Renal pelvis (tissue), 4 donors: ENCODE results near the gene FTO. TPM values are rescaled to one million over a fixed set of nuclear protein-coding genes. Genes with fewer than 3 reads are reported as not detected.

ENCODE experiments used
- DNase-seq: peaks from one replicate; pipeline ENCODE4 v3.0.0-alpha.2; 2013
- polyA plus RNA-seq, 3 donors: library from polyadenylated mRNA; unstranded; fragments of 120-200 nt; gene quantifications; one replicate each; pipeline ENCODE4 v1.2.1, GENCODE V29; 2013; ENCODE audit not compliant: insufficient read length in 3 of 3

Gene FTO
- polyA plus RNA-seq, 3 donors, result 82.7 to 94.4 (median 84.9) TPM

- DNase-seq, result no peak
These were observed 220.6 kb downstream of the FTO start for GRCh38 chr16:53924331-53925106.

GRCh38 chr16:53925107-53925410 lies 221.1 kb downstream of the FTO start:
- no peak for DNase-seq

- no peak for DNase-seq
These were observed 221.6 kb downstream of the FTO start for GRCh38 chr16:53925526-53925925.

- no peak for DNase-seq
These were observed 222.3 kb downstream of the FTO start for GRCh38 chr16:53926209-53926608.

GRCh38 chr16:53932975-53933374 lies 229.0 kb downstream of the FTO start:
- DNase-seq, result no peak

- DNase-seq, result no peak
These were observed 229.5 kb downstream of the FTO start for GRCh38 chr16:53933407-53933806.

- DNase-seq, result no peak
These were observed 232.1 kb downstream of the FTO start for GRCh38 chr16:53936052-53936451.

GRCh38 chr16:53936529-53936928 lies 232.6 kb downstream of the FTO start:
- DNase-seq, result no peak

GRCh38 chr16:53937161-53937880 lies 233.4 kb downstream of the FTO start:
- DNase-seq, result no peak

GRCh38 chr16:53944025-53944424 lies 240.1 kb downstream of the FTO start:
- no peak for DNase-seq

- peak; percentile 50 for DNase-seq
These were observed 242.0 kb downstream of the FTO start for GRCh38 chr16:53945996-53946395.

- no peak for DNase-seq
These were observed 242.9 kb downstream of the FTO start for GRCh38 chr16:53946746-53947386.

GRCh38 chr16:53947642-53948041 lies 243.7 kb downstream of the FTO start:
- DNase-seq, result no peak

GRCh38 chr16:53948326-53948725 lies 244.4 kb downstream of the FTO start:
- no peak for DNase-seq

GRCh38 chr16:53948734-53949430 lies 244.9 kb downstream of the FTO start:
- DNase-seq, result no peak

- no peak for DNase-seq
These were observed 245.9 kb downstream of the FTO start for GRCh38 chr16:53949715-53950410.

GRCh38 chr16:53950677-53951076 lies 246.7 kb downstream of the FTO start:
- DNase-seq, result no peak

GRCh38 chr16:53952215-53953208 lies 248.6 kb downstream of the FTO start:
- DNase-seq, result peak; percentile 33

- DNase-seq, result no peak
These were observed 249.4 kb downstream of the FTO start for GRCh38 chr16:53953336-53953735.

GRCh38 chr16:53955221-53955875 lies 251.4 kb downstream of the FTO start:
- no peak for DNase-seq
